Stimulated activated CD8-positive, alpha-beta memory T cell treated with anti-CD3 and anti-CD28 coated beads, Interleukin-7, amount 100 ng/mL, for 24 hours (primary cell): Measurements from ENCODE around the gene FHOD1.

Source experiments
- DNase-seq: peaks from one replicate; pipeline ENCODE4 v3.0.0-alpha.2; 2020; ENCODE audit warnings: low read depth

FHOD1 gene

DNA sequence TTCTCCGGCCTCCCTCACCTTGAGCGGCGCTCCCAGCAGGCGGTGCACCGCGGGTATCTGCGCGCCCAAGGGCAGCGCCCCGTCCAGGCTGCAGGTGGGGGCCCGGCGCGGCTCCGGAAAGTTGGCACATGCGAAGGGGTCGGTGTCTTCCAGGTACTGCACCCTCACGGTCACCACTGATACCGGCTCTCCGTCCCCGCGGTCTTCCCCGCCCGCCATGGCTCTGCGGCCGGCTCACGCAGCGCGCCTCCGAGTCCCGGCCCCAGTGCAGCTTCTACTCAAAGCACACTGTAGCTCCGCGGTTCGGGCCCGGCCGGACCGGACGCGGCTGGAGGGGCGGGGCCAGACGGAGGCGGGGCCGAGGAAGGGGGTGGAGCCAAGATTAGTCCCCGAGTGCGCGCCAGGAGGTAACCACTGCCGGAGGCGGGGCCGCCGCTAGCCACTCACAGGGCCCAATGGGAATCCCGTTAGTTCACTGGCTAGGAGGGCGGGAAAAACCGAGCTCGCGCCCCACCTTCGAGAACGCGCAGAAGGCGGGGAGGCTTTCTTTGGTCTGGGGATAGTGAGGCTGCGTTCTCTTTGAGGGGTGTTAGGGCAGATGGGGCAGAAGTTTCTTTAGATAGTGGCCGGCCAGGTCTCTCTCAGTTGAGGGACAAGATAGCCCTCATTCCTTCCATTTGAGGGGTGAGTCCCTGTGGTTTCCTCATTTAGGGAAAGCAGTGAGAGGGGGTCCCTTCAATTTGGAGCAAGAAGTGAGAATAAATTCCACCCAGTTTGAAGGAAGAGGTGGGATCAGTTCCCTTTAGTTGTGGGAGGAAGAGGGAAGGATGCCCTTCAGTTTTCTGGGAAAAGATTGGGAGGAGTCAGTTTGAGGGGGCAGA lies at the start of gene FHOD1:
FHOD1 (minus strand) TSS at position 290 of the 881 bp plus-strand sequence; CDS start at position 219, 71 bp downstream.
- DNase-seq: peak; percentile 97

DNA sequence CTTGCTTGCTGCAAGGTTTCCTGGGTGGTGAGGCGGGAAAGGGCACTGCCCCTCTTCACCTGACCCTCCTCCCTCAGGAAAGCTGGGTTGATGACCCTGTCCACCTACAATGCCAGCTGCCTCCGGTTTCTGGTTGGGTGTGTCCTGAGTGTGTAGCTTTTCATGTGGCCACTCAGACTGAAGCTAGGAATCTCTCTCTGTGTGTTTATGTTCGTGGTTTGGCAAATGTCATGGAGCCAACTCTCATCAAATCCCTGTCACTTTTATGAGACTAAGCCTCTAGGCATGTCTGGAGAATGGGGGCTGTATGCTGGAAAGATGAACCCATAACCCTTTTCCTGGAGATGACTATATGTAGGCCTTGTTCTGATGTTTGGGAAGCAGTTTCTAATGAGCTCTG lies 49.1 kb upstream of the FHOD1 start:
- no peak for DNase-seq

DNA sequence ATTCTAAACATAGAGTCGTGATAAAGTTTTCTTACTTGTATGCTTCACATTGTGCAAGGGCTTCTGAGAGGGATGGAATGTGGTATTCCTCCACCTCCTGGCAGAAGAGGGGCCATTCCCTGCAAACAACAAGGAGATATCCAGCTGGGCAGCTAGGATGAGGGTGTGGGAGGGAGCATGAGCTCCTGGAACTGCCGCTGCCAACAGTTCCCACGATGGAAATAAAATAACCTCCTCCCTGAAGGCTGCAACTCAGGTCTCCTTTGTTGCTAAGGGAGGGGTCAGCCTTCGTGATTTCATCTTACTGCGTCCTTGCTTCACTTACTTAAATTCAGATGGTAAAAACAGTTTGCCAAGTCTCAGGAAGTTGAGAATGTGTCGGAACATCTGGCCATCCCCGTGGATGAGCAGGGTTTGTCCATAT lies 47.7 kb upstream of the FHOD1 start:
- no peak for DNase-seq

DNA sequence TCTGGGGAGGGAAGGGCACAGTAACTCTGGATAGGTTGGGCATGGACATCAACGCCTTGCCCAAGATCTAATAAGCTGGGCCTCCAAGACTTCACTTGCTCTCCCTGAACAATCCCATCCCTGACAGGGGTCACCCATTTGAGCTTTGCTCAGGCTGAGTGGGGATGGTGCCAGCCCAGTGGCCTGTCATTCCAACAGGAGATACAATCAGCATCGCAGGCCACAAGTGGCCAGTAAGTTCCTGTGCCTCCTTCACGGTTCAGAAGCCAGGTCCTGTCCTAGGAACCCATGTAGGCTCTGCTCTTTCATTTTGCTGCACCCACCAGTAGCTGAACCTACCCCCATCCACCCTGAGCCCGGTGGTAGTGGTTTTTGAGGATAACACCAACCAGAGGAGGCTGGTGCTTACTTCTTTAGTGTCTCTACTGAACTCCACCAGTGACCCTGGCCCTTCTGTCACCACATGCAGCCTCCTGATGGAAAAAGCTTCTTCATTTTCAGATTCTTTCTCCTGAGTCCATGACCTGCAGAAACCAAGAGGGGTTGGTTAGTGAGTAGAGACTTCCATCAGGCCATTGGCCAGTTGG lies 47.0 kb upstream of the FHOD1 start:
- DNase-seq: no peak

DNA sequence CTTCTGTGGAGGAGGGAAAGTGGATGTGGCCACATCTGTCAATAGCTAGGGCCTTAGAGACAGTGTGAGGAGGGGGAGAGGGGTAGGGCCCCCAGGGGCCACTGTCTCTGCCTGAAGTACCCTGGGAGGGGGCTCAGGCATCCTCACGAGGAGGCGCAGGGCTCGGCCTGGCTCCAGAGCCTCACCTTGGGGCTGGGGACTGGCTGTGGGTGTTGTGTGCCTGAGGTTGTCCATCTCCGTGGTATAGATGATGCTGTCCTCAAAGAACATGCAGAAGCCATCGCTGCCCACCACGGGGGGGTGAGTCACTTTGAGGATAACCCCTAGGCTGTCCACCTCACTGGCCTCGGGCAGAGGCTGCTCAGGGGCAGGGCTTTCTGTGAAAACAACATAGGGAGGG lies 44.2 kb upstream of the FHOD1 start:
- no peak for DNase-seq

DNA sequence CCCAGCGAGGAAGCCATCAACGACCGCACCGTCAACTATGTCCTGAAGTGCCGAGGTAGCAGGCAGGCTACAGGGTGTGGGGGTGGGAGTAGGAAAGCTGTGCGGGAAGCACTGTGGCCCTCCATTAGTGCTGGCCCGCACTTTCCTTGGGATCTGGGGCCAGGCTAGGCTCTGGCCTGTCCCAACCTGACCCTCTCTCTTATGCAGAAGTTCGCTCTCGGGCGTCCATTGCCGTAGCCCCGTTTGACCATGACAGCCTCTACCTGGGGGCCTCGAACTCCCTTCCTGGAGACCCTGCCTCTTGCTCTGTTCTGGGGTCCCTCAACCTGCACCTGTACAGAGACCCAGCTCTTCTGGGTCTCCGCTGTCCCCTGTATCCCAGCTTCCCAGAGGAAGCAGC lies 40.7 kb upstream of the FHOD1 start:
- no peak for DNase-seq

DNA sequence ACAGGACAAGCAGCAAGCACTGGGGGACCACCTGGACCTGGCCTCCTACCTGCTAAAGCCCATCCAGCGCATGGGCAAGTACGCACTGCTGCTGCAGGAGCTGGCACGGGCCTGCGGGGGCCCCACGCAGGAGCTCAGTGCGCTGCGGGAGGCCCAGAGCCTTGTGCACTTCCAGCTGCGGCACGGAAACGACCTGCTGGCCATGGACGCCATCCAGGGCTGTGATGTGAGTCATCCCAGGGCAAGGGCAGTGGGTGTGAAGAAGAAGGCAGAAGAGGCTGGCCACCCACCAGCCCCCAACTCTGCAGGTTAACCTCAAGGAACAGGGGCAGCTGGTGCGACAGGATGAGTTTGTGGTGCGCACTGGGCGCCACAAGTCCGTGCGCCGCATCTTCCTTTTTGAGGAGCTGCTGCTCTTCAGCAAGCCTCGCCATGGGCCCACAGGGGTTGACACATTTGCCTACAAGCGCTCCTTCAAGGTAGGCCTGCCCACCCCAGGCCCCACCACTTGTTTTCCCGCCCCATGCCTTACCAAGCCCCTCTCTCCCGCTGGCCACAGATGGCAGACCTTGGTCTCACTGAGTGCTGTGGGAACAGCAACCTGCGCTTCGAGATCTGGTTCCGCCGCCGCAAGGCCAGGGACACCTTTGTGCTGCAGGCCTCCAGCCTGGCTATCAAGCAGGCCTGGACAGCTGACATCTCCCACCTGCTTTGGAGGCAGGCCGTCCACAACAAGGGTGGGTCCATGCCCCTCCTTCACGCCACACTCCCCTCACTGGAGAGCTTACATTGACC lies 39.4 kb upstream of the FHOD1 start:
- no peak for DNase-seq

DNA sequence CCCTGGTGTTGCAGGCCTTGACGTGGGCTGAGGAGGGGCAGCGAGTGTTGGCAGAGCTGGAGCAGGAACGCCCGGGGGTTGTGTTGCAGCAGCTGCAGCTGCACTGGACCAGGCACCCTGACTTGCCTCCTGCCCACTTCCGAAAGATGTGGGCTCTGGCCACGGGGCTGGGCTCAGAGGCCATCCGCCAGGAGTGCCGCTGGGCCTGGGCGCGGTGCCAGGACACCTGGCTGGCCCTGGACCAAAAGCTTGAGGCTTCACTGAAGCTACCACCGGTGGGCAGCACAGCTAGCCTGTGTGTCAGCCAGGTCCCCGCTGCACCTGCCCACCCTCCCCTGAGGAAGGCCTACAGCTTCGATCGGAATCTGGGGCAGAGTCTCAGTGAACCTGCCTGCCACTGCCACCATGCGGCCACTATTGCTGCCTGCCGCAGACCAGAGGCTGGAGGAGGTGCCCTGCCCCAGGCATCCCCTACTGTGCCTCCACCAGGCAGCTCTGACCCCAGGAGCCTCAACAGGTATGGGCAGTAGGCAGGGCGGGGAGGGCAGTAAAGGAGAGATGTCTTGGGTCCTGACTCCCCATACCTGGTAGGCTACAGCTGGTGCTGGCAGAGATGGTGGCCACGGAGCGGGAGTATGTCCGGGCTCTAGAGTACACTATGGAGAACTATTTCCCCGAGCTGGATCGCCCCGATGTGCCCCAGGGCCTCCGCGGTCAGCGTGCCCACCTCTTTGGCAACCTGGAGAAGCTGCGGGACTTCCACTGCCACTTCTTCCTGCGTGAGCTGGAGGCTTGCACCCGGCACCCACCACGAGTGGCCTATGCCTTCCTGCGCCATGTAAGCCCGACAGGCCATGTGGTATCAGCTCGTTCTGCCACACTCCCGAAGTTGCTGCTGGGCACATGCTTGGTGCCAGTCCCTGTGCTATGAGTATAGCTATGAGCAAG lies 37.7 kb upstream of the FHOD1 start:
- no peak for DNase-seq

DNA sequence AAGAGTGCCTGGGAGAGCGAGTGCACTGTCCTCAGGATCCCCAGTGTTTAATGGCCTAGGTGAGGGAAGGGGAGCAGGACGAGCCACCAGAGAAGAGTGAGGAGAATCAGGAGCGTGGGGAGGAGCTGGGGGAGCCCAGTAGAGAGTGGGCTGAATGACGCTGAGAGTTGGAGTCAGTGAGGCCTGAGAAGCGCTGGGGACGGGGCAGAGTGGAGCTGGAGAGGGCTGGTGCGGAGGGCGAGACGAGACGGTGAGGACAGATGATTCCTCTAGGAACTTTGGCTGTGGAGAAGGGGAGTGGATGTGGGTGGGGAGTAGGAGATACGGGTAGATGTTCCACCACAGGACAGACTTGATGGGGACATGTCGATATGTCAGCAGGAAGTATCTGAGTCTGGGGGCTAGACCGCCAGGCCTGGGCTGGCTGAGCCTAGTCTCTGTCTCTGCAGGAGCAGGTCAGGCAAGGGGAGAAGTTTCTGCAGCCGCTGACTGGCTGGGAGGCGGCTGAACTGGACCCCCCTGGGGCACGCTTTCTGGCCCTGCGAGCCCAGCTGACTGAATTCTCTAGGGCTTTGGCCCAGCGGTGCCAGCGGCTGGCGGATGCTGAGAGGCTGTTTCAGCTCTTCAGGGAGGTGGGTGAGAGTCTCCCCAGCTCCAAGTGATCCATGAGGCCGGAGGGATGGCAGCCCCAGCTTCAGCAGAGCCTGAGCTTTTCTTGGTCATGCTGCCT lies 36.7 kb upstream of the FHOD1 start:
- no peak for DNase-seq

DNA sequence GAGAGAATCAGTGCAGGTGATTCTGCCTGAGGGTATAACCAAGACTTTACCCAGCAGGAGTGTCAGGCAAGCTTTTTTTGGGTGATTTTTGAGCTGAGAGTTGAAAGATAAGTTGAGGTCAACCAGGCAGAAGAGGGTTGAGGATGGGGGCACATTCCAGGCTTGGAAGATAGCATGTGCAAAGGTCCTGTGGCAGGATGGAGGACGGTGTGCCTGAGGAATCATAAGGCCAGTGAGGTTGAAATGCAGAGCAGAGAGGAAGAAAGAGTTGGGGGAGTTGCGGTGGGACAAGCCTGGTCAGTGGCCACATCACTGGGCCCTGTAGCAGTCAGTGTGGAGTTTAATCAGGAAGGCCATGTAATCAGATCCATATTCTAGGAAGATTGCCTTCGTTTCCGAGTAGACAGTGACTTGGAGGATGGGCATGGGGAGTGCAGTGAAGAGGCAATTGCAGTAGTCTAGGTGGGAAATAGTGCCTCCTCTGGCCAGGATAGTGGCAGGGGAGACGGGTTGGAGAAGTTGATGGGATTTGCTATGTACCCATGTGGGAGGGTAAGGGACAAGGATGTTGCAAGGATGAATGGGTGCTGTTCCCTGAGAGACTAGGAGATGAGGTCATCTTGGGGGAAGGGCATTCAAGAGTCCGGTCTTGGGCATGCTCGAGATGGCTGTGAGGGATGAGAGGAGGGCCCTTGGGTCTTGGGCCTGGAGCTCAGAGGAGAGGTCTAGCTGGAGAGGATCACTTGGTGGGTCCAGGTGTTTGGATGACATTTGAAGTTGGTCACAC lies 36.0 kb upstream of the FHOD1 start:
- DNase-seq: no peak

DNA sequence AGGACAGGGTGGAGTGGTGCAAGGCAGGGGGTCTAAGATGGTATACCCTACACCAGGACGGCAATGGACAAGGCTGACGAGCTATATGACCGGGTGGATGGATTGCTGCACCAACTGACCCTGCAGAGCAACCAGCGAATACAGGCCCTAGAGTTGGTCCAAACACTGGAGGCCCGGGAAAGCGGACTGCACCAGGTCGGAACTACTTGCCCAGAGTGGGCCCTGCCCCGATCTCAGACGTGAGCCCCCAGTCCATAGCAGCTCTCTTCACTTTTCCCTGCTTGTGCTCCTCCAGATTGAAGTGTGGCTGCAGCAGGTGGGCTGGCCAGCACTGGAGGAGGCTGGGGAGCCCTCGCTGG lies 35.1 kb upstream of the FHOD1 start:
- DNase-seq: no peak

DNA sequence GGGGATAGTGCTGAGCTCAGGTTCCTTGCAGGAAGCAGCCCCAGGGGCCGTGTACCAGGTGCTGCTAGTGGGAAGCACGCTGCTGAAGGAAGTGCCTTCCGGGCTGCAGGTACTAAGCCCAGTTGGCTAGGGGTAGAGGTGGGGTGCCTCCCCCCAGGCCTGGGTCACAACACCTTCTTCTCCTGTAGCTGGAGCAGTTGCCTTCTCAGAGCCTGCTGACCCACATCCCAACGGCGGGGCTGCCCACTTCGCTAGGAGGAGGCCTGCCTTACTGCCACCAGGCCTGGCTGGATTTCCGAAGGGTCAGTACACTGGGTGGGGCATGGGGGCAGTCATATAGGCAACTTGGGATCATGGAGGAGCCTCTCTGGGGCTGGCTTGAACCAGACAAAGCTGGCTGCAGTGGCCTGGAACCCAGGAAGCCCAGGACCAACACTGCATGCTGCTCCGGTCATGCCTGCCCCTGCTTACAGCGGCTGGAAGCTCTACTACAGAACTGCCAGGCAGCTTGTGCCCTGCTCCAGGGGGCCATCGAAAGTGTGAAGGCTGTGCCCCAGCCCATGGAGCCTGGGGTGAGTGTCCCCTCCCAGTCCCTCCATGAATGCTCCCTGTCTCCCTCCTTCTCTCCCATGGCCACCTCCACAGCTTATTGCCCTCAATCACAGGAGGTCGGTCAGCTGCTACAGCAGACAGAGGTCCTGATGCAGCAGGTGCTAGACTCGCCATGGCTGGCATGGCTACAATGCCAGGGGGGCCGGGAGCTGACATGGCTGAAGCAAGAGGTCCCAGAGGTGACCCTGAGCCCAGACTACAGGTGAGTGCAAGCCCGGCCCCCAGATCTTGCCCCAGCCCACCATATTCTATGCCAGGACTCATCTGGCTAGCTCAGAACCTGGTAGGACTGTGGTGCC lies 34.5 kb upstream of the FHOD1 start:
- no peak for DNase-seq

DNA sequence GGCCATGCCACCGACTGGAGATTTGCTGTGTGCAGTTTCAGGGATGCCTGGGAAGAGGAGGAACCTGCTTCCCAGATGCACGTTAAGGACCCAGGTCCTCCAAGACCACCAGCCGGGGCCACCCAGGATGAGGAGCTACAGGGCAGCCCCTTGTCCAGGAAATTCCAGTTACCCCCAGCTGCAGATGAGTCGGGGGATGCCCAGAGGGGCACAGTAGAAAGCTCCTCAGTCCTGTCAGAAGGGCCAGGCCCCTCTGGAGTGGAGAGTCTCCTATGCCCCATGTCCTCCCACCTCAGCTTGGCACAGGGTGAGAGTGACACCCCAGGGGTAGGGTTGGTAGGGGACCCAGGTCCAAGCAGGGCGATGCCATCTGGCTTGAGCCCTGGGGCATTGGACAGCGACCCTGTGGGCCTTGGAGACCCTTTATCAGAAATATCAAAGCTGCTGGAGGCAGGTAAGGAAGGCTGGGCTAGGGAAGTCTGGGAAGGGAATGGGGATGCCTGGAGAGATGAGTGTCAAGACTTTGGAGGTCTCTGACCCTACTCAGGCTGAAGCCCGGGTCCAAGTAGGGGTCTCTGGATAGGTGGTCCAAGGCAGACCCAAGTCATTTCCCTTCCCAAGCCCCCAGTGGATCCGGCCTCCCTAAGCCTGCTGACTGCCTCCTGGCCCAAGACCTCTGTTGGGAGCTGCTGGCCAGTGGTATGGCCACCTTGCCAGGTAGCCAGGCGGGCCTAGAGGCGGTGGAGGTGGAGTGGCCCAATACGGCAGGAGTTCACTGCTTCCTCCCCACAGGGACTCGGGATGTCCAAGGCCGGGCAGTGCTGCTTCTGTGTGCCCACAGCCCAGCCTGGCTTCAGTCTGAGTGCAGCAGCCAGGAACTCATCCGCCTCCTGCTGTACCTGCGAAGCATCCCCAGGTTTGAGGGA lies 33.1 kb upstream of the FHOD1 start:
- no peak for DNase-seq

DNA sequence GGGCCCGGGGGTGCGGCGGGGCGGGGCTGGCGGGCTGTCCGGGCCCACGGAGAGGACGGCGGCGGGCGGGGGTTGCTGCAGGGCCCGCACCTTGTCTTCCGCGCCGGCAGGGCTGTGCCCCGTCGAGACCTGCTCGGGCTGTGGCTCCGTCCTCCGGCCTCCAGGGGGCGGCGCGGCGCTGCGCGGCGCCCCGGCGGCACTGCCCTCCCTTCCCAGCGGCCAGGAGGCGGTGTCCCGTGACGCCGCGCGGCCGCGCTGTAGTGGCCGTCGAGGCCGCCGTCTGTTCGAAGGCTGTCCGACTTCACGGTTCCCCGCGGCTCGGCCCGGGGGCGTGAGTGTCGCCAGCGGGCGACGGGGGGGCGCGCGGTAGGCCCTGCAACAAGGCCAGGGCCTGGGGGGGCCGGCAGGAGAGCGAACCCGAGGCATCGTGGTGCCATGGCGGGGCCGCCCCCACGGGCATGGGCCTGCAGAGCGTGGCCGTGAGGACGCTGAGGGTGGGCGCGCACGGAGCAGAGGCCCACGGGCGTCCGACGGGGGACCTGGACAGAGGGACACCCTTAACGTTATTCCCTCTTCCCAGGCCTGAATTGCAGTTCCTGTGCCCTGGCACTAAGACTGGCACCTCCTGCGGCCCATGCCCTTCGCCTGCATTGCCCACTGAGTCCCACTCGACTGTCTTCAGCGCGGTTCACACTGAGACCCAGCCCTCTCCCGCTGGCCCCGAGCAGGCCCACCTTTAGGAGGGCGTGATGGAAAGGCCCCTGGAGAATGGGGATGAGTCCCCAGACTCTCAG lies 32.2 kb upstream of the FHOD1 start, which contains the start of gene PLEKHG4:
PLEKHG4 (plus strand) TSS at position 237 of the 794 bp plus-strand sequence; CDS start at position 750, 513 bp downstream.
- DNase-seq: peak; percentile 48

DNA sequence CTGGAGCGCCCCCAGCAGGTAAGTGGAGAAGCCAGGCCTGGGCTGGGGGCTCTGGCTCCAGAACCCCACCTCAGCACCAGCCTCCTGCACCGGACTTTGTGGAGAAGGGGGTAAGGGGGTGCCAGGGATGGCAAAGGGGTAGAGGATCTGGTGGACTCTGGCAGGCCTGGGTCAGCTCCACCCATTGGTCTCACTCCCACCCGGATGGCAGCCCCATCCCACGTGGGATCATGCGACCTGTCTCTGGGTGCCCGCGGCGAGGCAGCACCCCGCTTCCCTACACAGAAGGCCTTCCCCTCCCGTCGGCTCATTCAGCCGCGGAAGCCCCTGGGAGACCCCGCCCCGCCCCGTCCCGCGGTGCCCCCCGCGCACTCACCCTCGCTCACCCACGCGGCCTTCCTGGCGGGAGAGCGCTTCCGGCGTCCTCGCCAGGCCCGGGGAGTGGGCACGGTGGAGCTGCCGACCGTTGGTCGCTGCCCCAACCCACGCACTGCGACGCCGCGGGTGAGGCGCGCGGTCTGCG lies 31.6 kb upstream of the FHOD1 start:
- peak; percentile 19 for DNase-seq

DNA sequence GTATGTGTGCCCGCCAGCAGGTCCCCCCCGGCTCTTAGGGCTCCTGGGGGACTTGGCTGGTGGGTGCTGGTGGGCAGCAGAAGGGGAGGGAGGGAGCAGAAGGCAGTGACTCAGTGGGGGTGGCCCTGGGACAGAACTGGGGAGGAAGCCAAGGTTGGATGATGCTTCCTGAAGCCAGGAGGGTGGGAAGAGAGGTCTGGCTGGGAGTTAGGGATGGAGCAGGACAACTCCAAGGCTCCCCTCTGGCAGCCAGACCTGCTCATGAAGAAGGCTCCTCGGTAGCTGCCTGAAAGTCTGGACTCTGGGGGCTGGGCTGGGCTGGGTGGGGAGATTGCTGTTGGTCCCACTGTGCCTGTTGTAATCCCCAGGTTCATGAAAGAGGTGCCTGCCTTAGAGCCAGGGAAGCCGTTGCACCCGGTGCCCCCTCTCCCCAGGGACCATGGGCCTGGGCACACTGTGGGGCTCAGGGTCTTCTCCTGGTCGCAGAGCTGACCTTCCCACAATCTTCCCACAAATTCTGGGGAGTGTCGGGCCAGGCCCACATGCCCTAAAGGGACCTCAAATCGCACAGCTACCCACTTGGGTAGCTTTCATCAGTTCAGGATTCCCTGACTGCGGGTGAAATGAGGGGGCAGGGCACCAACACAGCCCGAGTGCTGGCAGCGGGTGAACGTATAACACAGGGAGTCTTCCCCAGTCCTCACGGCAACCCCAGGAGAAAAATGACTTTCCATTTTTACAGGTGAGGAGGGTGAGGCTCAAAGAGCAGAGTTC lies 30.9 kb upstream of the FHOD1 start:
- no peak for DNase-seq
